GM08714 (cell line): ENCODE data around the gene SEMA7A.

ENCODE experiments used
- H3K4me3 ChIP-seq: fragments of 200-500 bp; sonication (Bioruptor generic); 2 replicates; pipeline ENCODE4 v1.5.1; 2014; ENCODE audit warnings: mild to moderate bottlenecking, low read length, inconsistent platforms
- ZNF274 ChIP-seq: IDR thresholded peaks from 2 replicates; pipeline ENCODE4 v1.6.1; 2012; ENCODE audit warnings: mild to moderate bottlenecking, low read depth, low read length

Gene SEMA7A

DNA sequence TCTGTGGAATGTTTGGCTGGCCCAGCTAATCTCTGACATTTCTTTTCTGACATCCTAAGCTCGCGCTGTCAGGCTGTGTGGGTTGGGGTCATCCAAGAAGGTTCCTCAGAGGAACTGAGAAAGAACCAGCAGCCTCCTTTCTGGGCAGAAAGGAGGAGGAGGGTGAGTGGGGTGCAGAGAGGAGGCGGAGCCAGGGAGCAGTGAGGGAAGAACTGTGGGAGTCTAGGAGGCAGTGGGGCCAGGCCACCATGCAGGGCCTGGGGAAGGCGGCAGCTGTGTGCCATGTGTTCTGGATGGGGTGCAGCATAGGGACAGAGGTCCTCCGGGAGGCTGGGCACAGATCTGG lies 5.3 kb downstream of the SEMA7A start:
- TF ChIP-seq ZNF274 = no peak
- peak overlapping the region; percentile 75; the same call in 1 of the 2 replicates for H3K4me3 ChIP-seq

DNA sequence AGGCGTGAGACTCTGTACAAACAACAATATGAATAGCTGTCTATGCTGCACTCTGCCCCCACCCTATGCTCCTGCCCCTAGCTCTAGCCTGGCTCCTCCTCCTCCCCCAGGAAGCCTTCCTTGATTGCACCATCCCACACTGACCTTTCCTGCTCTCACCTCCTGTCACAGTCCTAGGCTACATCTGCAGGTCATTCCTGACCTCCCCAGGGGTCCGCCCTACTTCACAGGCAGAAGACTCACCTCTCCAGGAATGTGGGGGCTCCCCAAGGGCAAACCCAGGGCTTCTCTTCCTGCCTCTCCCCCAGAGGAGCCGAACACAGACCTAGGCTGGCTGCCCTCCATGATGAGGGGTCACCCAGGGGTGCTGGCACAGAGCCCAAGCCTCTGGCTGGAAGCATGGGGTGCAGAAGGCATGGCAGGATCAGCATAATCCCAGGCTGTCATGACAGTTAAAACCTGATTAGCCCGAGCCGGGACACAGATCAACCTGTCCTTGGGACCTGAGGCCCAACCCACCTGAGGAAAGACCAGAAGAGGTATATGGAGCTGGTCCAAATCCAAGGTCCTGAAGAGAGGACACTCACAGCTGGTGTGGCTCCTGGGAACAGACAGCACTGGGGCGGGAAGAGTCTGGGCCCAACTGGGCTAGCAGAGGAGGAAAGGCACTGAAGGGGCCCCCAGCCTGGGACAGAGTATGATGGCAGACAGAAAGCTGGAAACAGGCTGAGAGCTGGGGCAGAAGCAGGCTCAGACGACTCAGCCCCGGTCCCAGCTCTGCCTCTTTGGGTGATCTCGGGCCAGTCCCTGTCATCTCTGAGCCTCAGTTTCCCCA lies 5.9 kb downstream of the SEMA7A start:
- H3K4me3 ChIP-seq = peak overlapping the region; percentile 75; the same call in 1 of the 2 replicates
- TF ChIP-seq ZNF274 = no peak

DNA sequence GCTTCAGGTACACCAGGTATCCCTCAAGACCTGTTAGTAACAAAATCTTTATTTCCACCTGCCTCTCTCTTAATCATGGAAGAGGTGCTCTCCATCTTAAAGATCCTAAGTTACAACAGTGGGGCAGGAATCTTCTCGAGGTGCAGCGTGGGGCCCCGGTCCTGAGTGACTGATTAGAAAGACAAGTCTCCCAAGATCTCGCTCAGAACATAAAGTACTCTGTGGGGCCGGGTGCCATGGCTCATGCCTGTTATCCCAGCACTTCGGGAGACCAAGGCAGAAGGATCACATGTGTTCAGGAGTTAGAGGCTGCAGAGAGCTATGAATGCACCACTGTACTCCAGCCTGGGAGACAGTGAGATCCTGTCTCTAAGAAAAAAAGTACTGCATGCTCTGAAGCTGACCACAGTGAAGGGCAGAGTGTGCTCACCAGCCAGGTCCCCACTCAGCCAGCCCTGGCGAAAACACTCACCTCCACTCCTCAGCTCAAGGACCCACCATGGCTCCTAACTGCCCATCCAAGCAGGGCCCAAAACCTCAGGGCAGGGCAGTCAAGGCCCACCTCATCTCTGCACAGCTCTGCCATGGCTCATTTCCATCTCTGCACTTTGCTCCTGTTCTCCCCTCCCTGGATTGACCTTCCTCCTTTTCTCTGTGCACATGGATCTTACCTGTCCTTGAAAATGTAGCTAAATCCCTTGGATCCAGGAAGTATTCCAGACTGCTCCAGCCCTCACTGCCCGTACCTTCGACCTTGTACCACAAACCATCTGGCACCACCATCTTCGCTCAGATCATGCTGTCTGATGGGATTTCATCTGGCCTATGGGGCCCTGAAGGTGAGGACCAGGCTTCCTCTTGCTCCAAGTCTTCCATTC lies 7.1 kb downstream of the SEMA7A start:
- TF ChIP-seq ZNF274 = no peak
- H3K4me3 ChIP-seq = no peak overlapping the region; the same call in 1 of the 2 replicates

DNA sequence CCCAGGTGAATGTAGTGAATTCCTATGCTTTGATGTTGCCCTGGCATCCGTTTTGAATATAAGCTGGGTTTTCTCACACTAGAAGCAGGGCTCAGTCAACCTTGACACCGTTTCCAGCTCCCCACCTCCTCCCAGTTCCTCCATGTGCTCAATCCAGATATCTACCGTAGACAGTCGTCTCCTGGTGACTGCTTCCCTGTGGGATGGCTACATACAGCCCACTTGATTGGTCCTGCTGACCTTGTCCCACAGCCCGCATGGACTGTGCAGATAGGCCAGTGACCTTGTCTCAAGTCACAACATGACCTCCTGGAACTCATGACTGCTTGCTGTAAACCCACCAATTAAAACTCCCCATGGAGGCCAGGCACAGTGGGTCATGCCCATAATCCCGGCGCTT lies 8.1 kb downstream of the SEMA7A start:
- no peak overlapping the region; the same call in 1 of the 2 replicates for H3K4me3 ChIP-seq
- no peak for TF ChIP-seq ZNF274

DNA sequence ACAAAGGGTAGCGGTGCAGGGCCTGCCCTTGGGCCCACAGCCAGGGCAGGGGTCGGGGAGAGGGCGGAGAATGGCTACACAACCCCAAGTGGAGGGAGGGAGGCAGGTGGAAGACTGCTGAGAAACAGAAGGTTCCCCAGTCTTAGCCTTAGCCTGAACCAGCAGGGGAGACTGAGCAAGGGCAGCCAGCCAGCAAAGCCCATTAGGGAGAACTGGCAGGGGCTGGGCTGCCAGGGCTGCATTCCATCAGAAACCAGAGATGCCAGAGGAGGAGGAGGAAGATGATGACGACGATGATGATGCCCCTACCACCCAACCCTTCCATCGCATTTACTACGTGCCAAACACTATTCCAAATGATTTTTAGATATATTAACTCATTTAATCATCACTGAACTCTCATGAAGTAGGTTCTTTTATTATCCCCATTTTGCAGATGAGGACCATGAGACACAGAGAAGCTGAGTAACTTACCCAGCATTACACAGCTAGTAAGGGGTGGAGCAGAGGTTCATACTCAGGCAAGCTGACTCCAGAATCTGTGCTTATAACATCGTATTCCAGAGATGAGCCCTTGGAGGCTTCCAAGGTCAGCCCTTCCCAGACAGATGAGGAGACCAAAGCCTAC lies 8.7 kb downstream of the SEMA7A start:
- no peak overlapping the region for H3K4me3 ChIP-seq
- TF ChIP-seq ZNF274 = no peak

DNA sequence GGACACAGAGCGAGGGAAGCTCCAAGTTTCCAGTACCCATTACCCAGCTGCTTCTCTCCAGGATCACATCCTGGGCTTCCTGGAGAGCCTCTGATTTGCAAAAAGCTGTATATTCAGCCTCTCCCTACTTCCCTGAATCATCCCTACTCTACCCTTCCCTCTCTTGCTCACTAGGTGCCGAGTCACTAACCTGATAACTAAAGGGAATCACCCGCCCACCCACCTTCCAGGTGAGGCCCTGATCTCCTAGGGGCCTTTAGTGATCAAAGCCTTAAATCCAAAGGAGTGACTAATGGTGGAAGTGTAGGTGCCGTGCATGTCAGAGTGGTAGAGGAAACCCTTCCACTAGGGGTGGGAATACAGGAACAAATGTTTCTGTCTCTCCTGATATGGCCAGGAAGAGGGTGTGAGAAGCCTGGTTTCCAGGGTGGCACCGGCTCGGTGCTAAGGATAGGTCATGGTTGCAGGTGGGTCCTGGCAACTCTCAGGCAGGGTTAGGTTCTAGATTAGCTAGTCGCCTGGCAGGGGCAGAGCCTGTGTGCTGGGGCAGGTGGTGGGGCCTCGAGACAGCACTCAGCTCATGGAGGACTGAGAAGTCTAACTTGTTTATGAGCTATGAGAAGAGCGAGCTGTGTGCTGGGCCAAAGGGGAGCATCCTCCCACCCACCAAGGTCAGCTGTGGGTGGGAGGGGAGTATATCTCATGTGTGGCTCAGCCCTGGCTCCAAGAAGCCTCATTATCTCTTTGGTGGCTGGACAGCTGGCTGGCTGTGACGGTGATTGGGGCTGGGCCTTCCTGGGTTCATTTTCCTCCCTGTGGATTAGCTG lies 10.1 kb downstream of the SEMA7A start:
- no peak for TF ChIP-seq ZNF274
- H3K4me3 ChIP-seq = no peak overlapping the region

DNA sequence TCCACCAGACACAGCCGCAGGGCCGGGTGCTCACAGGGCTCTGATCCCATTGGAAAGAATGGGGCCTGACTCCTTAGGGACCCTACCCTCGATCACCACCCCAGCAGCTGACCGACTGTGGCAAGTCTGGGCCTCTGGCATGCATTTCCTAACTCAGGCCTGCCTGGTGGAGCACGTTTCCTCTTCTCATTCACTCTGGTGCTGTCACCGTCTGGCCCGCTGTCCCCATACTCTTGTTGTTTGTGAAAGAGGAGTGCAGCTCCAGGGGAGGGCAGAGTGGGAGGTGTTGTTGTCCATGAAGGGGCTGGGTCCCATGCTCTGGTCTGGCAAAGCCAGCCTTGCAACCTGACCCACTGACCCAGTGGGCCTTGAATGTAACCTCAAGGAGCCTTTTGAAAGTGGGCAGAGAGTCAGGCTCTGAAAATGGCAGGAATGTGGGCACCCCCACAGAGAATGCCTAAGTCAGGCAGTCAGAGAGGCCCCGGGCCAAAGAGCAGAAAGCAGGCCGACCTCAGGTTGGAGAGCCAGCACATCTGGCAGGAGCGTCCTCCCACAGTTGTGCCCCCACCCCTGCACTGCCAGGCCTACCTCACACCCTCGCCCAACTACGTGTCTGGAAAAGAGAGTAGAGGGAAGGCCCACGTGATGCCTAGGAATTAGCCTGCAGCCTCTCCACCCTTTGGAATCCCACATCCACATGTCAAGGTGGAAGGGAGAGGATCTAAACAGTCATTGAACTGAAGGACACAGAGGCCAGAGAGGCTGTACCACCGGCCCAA lies 10.9 kb downstream of the SEMA7A start:
- no peak overlapping the region for H3K4me3 ChIP-seq
- no peak for TF ChIP-seq ZNF274

DNA sequence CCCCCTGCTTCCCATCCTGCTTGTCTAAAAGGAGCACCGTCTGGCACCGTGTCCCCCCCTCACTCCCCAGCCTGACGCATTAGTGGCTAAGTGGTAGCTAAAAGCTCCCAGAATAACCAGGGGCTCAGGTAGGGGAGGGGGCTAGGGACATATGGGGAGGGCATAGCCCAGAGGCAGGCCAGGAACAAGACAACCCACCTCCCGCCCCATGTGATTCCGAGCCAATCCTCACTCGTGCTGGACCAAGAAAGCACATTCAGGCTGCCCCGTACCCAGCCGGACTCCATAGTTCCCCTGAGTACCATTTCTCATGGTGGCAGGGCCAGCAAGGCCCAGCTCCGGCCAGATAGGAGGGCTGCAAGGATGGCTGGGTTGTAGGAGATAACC lies 11.5 kb downstream of the SEMA7A start:
- TF ChIP-seq ZNF274 = no peak
- no peak overlapping the region for H3K4me3 ChIP-seq

DNA sequence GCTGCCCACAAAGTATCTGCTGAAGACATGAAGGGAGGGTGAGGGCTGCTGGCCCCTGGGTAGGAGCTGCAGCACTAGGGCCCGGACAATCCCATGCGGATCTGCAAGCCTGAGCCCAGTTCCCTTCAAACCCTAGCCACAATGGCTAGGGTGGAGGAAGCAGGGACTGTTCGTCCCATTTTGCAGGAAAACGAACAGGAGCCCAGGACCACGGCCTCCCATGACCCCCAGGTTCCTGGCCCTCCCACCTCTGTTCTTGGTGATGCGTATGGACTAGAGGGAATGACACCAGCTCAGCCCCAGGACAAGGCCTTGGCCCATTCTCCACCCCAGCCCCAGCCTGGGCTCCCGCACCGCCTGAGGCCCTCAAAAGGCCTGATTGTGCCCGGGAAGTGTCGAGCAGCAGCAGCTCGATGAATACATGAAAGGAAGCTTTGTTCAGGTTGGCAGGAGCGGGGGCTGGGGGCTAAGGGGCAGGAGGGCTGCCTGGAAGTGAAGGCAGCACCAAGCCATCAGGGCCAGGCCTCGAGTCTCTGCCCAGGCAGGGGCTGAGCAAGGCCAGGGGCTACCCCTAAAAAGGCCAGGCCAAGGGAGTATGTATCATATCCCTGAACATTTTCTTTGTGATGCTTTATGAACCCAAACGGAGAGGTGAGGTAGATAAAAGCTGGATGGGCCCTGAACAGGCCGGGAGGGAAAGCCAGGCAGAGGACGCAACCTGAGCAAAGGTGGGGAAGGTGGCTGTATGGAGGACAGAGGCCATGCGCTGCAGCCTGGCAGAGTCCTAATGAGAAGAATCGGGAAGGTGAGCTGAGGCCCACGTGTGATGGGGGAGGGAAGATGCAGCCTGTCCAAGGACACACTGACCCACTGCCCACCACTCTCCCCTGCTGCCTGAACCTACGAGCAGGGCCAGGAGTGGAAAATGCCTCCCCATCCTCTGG lies 12.2 kb downstream of the SEMA7A start:
- no peak for TF ChIP-seq ZNF274
- no peak overlapping the region for H3K4me3 ChIP-seq

DNA sequence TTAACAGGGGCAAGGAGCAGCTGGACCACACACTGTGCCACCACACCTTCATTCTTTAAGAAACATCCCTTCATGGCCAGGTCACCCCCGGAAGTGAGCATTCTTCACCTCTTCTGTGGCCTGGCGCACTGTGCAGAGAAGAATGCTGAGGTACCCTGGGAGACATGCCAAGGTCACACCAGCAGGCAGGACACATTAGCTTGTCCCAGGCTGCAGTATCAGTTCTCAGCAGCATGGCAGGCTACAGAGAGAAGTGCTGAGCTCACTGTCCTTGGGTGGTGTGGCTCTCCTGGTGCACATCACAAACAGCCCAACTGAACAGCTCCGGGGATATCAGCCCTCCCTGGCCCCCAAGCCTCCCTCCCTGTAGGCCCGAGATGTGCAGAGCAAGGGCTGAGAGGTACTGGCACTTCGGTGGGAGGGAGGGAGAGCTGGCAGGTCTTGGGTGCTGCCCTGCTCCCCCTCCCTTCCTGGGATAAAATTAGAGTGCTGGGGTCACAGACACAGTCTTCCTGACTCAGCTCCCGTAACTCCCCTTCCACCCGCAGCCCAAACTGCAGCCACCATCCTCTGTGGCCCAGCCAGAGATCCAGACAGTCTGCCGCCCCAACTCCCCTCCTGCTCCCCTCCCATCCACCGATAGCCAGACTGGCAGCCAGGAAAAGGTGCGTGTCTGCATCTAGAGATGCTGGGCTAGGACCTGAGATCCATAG lies 13.4 kb downstream of the SEMA7A start:
- no peak overlapping the region for H3K4me3 ChIP-seq
- TF ChIP-seq ZNF274 = no peak

DNA sequence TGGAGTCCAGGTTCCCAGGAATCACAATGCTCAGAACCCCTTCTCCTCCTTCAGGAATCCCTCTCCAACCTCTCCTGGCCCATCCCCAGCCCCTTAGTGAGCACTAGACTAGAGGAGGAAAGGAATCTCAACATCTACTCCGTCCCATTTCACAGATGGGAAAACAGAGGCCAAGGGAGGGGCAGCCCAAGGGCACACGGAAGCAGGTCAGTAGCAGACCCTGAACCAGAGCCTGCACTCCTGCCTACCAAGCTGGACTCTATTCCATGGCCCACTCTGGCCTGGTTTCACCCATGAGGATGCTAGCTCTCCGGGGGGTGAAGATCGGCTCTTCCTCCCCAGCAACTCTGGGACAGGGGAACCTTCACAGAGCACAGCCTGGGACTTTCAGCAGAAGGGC lies 14.3 kb downstream of the SEMA7A start:
- TF ChIP-seq ZNF274 = no peak

More for the DNA sequence above, 14.3 kb downstream of the SEMA7A start:
- H3K4me3 ChIP-seq = no peak overlapping the region
